ENCODE results near the gene SCAP. TPM values are rescaled to one million over a fixed set of nuclear protein-coding genes. Genes with fewer than 3 reads are reported as not detected.

Gene SCAP
- total and polyA plus RNA-seq, 2 of the 13 experiments (the other 11 are each of a cell fraction or from before 2014, with no cell fraction given) = 40.4 to 53.3 TPM

DNA sequence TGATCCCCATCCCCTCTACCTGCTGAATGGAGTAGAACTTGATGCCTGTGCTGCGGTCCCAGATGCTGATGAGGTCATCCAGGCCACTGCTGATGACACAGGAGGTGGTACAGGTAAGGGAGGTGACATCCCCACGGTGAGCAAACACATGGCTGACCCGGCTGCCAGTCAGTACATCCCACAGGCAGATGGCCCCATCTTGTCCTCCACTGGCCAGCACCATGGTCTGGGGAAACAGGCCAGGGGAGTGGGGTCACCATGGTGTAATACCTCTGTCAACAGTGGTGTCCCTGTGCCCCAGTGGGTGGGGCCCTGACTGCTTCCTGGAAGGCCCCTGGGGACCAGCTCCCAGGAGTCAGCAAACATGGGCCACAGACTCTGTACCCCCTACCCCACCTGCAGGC is 61.6 kb downstream of the SCAP start (continued):
- TF ChIP-seq, protein P1, sequence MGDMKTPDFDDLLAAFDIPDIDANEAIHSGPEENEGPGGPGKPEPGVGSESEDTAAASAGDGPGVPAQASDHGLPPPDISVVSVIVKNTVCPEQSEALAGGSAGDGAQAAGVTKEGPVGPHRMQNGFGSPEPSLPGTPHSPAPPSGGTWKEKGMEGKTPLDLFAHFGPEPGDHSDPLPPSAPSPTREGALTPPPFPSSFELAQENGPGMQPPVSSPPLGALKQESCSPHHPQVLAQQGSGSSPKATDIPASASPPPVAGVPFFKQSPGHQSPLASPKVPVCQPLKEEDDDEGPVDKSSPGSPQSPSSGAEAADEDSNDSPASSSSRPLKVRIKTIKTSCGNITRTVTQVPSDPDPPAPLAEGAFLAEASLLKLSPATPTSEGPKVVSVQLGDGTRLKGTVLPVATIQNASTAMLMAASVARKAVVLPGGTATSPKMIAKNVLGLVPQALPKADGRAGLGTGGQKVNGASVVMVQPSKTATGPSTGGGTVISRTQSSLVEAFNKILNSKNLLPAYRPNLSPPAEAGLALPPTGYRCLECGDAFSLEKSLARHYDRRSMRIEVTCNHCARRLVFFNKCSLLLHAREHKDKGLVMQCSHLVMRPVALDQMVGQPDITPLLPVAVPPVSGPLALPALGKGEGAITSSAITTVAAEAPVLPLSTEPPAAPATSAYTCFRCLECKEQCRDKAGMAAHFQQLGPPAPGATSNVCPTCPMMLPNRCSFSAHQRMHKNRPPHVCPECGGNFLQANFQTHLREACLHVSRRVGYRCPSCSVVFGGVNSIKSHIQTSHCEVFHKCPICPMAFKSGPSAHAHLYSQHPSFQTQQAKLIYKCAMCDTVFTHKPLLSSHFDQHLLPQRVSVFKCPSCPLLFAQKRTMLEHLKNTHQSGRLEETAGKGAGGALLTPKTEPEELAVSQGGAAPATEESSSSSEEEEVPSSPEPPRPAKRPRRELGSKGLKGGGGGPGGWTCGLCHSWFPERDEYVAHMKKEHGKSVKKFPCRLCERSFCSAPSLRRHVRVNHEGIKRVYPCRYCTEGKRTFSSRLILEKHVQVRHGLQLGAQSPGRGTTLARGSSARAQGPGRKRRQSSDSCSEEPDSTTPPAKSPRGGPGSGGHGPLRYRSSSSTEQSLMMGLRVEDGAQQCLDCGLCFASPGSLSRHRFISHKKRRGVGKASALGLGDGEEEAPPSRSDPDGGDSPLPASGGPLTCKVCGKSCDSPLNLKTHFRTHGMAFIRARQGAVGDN (CRISPR knock-in tag; IDR thresholded peaks at IDR 0.05) = peak; percentile 68
- TF ChIP-seq, protein P2, sequence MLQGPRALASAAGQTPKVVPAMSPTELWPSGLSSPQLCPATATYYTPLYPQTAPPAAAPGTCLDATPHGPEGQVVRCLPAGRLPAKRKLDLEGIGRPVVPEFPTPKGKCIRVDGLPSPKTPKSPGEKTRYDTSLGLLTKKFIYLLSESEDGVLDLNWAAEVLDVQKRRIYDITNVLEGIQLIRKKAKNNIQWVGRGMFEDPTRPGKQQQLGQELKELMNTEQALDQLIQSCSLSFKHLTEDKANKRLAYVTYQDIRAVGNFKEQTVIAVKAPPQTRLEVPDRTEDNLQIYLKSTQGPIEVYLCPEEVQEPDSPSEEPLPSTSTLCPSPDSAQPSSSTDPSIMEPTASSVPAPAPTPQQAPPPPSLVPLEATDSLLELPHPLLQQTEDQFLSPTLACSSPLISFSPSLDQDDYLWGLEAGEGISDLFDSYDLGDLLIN (CRISPR knock-in tag; IDR thresholded peaks at IDR 0.05; ENCODE audit: borderline replicate concordance) = no peak
- TF ChIP-seq TBX3 (IDR thresholded peaks at IDR 0.05; ENCODE audit: borderline replicate concordance) (no peak), JUN (CRISPR knock-in tag; IDR thresholded peaks at IDR 0.05) (no peak), POLR2AphosphoS5 (IDR thresholded peaks at IDR 0.05; ENCODE audit: low read depth, low read length) (0 out of 2 replicates have a peak, but pooled peaks have one; percentile 13), ZKSCAN5 (CRISPR knock-in tag; IDR thresholded peaks at IDR 0.05) (no peak), TBX2 (CRISPR knock-in tag; IDR thresholded peaks at IDR 0.05; ENCODE audit: borderline replicate concordance) (peak; percentile 29; the same call in 1 of the 2 replicates), AGO2 (optimal IDR thresholded peaks at IDR 0.05; ENCODE audit: low read depth, low read length) (peak; percentile 53), AKNA (CRISPR knock-in tag; IDR thresholded peaks at IDR 0.05; ENCODE audit: borderline replicate concordance) (no peak), ZNF766 (CRISPR knock-in tag; IDR thresholded peaks at IDR 0.05; ENCODE audit: borderline replicate concordance) (no peak), ELF3 (CRISPR knock-in tag; IDR thresholded peaks at IDR 0.05) (no peak), ZNF382 (CRISPR knock-in tag; IDR thresholded peaks at IDR 0.05; ENCODE audit: borderline replicate concordance) (no peak), ATF4 (CRISPR knock-in tag; IDR thresholded peaks at IDR 0.05) (peak in 1 of 2 experiments; percentile 43; a peak in 1 of 4 replicates)

Data from HepG2 (cell line).